Mesenchymal stem cell (in vitro differentiated cells and primary cell): ENCODE results near the gene PRKCA.

Experiments used
- DNase-seq: peaks from one replicate; pipeline ENCODE4 v3.0.0-alpha.2; 2013
- H2AFZ ChIP-seq: one replicate; pipeline ENCODE4 v1.6.1; 2013; ENCODE audit warnings: low read depth, mild to moderate bottlenecking, control low read depth, inconsistent platforms, low read length, moderate library complexity
- H2AK5ac ChIP-seq: 2 replicates; pipeline ENCODE4 v1.6.1; 2013; ENCODE audit warnings: low read length, moderate library complexity, mild to moderate bottlenecking, inconsistent platforms; ENCODE audit not compliant: severe bottlenecking
- H2BK120ac ChIP-seq: one replicate; pipeline ENCODE4 v1.6.1; 2013; ENCODE audit warnings: low read depth, mild to moderate bottlenecking, inconsistent platforms, low read length, moderate library complexity
- H2BK12ac ChIP-seq, 2 experiments: one replicate each; pipeline ENCODE4 v1.6.1; 2013; ENCODE audit warnings: inconsistent platforms in 2 of 2, low read length in 2 of 2, mild to moderate bottlenecking in 2 of 2, moderate library complexity in 2 of 2, control low read depth in 1 of 2
- H2BK15ac ChIP-seq: one replicate; pipeline ENCODE4 v1.6.1; 2013; ENCODE audit warnings: mild to moderate bottlenecking, low read depth, inconsistent platforms; ENCODE audit not compliant: poor library complexity, severe bottlenecking
- H2BK5ac ChIP-seq: 2 replicates; pipeline ENCODE4 v1.6.1; 2013; ENCODE audit warnings: low read depth, mild to moderate bottlenecking, low read length, control low read depth, inconsistent platforms; ENCODE audit not compliant: poor library complexity, severe bottlenecking
- H3K14ac ChIP-seq, 2 experiments: one replicate each; pipeline ENCODE4 v1.6.1; 2013; ENCODE audit warnings: inconsistent platforms in 2 of 2, low read length in 2 of 2, control low read depth in 1 of 2, mild to moderate bottlenecking in 1 of 2, moderate library complexity in 1 of 2
- H3K18ac ChIP-seq, 2 experiments: one replicate each; pipeline ENCODE4 v1.6.1; 2013; ENCODE audit warnings: inconsistent platforms in 2 of 2, low read length in 2 of 2, control low read depth in 1 of 2, low read depth in 1 of 2, mild to moderate bottlenecking in 1 of 2
- H3K23ac ChIP-seq, 2 experiments: one replicate each; pipeline ENCODE4 v1.6.1; 2013; ENCODE audit warnings: inconsistent platforms in 2 of 2, low read length in 2 of 2, mild to moderate bottlenecking in 2 of 2, moderate library complexity in 2 of 2, control low read depth in 1 of 2
- H3K27ac ChIP-seq: 2 replicates; pipeline ENCODE4 v1.5.1; 2013; ENCODE audit warnings: mild to moderate bottlenecking, moderate library complexity, low read length, control low read depth, inconsistent platforms; ENCODE audit not compliant: poor library complexity, severe bottlenecking
- H3K27me3 ChIP-seq, 2 experiments: 2 replicates each; pipeline versions ENCODE4 v1.6.1 to v1.7.0; 2013; ENCODE audit warnings: low read length in 2 of 2, mild to moderate bottlenecking in 2 of 2, moderate library complexity in 2 of 2, control low read depth in 1 of 2, inconsistent platforms in 1 of 2; ENCODE audit not compliant: control insufficient read depth in 1 of 2, insufficient read depth in 1 of 2
- H3K36me3 ChIP-seq, 2 experiments: 2 replicates each; pipeline versions ENCODE4 v1.6.1 to v1.7.0; 2013; ENCODE audit warnings: low read length in 2 of 2, control low read depth in 1 of 2, inconsistent platforms in 1 of 2, low read depth in 1 of 2, mild to moderate bottlenecking in 1 of 2; ENCODE audit not compliant: insufficient read depth in 2 of 2, control insufficient read depth in 1 of 2
- H3K4ac ChIP-seq, 2 experiments: one replicate each; pipeline ENCODE4 v1.6.1; 2013; ENCODE audit warnings: inconsistent platforms in 2 of 2, low read length in 2 of 2, mild to moderate bottlenecking in 2 of 2, moderate library complexity in 2 of 2, control low read depth in 1 of 2, low read depth in 1 of 2
- H3K4me1 ChIP-seq: 2 replicates; pipeline ENCODE4 v1.6.1; 2013; ENCODE audit warnings: low read depth, low read length, control low read depth; ENCODE audit not compliant: control insufficient read depth, insufficient read depth
- H3K4me2 ChIP-seq: 2 replicates; pipeline ENCODE4 v1.6.1; 2013; ENCODE audit warnings: low read length, mild to moderate bottlenecking, inconsistent platforms; ENCODE audit not compliant: poor library complexity, severe bottlenecking
- H3K4me3 ChIP-seq, 2 experiments: 2 replicates each; pipeline versions ENCODE4 v1.5.1 to v1.7.0; 2013; ENCODE audit warnings: low read length in 2 of 2, mild to moderate bottlenecking in 2 of 2, control low read depth in 1 of 2, low read depth in 1 of 2; ENCODE audit not compliant: insufficient read depth in 1 of 2
- H3K79me1 ChIP-seq: replicated peaks from 2 replicates; pipeline ENCODE4 v1.6.1; 2013; ENCODE audit warnings: mild to moderate bottlenecking, control low read depth, low read length, inconsistent platforms; ENCODE audit not compliant: poor library complexity, severe bottlenecking
- H3K9ac ChIP-seq: 2 replicates; pipeline ENCODE4 v1.7.0; 2013; ENCODE audit warnings: mild to moderate bottlenecking, low read length, moderate library complexity
- H3K9me3 ChIP-seq: 2 replicates; pipeline ENCODE4 v1.7.0; 2013; ENCODE audit warnings: mild to moderate bottlenecking, low read length; ENCODE audit not compliant: control insufficient read depth
- H4K8ac ChIP-seq: one replicate; pipeline ENCODE4 v1.6.1; 2013; ENCODE audit warnings: inconsistent platforms, mild to moderate bottlenecking, low read length, moderate library complexity
- H4K91ac ChIP-seq: one replicate; pipeline ENCODE4 v1.6.1; 2013; ENCODE audit warnings: mild to moderate bottlenecking, low read length, inconsistent platforms
- whole genome bisulfite sequencing: methylation state at CpG from one replicate; pipeline ENCODE4 v1.1.7; 2013; ENCODE audit warnings: mixed read lengths; 5-methylcytosine and 5-hydroxymethylcytosine counted together

Gene PRKCA

DNA sequence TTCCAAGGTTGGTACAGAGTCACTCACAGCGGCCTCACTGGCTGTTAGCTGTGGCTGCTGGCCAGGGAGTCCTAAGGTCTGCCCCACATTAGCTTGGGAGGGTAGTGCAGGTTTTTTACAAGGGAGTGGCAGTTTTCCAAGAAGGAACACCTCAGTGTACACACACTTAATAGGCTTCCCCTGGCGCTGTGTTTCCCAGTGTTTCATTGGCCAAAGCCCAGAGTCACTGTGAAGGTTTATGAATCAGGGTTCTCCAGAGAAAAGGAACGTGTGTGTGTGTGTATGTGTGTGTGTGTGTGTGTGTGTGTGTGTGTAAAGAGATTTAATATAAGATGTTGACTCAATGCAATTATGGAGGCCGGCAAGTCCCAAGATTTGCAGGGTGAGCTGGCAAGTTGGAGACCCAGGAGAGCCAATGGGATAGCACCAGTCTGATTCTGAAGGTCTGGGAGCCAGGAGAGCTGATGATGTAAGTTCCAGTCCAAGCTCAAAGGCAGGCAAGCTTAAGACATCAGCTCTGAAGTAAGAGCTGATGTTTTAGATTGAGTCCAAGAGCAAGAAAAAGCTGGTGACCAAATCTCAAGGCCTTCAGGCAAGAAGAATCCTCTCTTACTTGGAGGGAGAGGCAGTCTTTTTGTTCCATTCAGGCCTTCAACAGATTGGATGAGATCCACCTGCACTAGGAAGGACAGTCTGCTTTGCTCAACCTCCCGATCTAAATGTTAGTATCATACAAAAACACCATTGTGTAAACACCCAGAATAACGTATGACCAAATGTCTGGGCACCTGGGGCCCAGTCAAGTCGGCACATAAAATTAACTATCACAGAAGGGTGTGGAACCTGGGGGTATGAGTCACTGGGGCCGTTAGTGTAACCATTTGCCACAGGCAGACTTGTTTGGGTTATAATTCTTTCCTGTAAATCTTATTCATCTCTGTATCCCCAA is 206.8 kb downstream of the PRKCA start:
- H3K9ac ChIP-seq, result peak overlapping the region; percentile 52
- WGBS, result 49% methylated on average over 7 of the region's 8 CpGs

GRCh38 chr17:66509926-66510325 is 207.5 kb downstream of the PRKCA start:
- Histone ChIP-seq H3K27me3 (no peaks in the 10 kb centered on the region), H3K4me1 (peaks cover 6% of the 10 kb centered on the region), H2AK5ac (no peak overlapping the region), H2BK15ac (no peak overlapping the region), H3K4ac (no peak overlapping the region), H4K91ac (no peak overlapping the region), H2BK5ac (no peak overlapping the region), H3K4me3 (no peak overlapping the region), H3K4me2 (no peak overlapping the region), H3K27ac (peak overlapping the region; percentile 1), H3K23ac (no peak overlapping the region), H4K8ac (no peak overlapping the region), H3K36me3 (no peaks in the 10 kb centered on the region), H2BK120ac (no peak overlapping the region), H3K9me3 (no peaks in the 10 kb centered on the region), H3K18ac (no peak overlapping the region), H3K9ac (peak overlapping the region; percentile 52), H3K14ac (no peak overlapping the region), H3K79me1 (peaks cover 23% of the 10 kb centered on the region), H2AFZ (no peak overlapping the region), H2BK12ac (no peak overlapping the region)
- WGBS, result 95% methylated on average over 2 of the region's 3 CpGs
- DNase-seq, result no peak

More for the DNA sequence above, 206.8 kb downstream of the PRKCA start:
- Histone ChIP-seq H3K23ac (peak overlapping the region in 1 of 2 experiments; percentile 46), H3K79me1 (peaks cover 20% of the 10 kb centered on the region), H3K14ac (no peak overlapping the region), H2AFZ (no peak overlapping the region), H3K4me1 (peaks cover 6% of the 10 kb centered on the region), H3K4me2 (no peak overlapping the region), H2AK5ac (peak overlapping the region; percentile 57), H3K27me3 (no peaks in the 10 kb centered on the region), H3K27ac (peak overlapping the region; percentile 2), H2BK15ac (no peak overlapping the region), H4K91ac (no peak overlapping the region), H2BK120ac (no peak overlapping the region), H3K36me3 (no peaks in the 10 kb centered on the region), H3K4ac (peak overlapping the region; percentile 17 to 47), H2BK12ac (peak overlapping the region; percentile 73 to 91), H3K18ac (peak overlapping the region in 1 of 2 experiments; percentile 77), H3K4me3 (no peak overlapping the region), H3K9me3 (no peaks in the 10 kb centered on the region), H2BK5ac (no peak overlapping the region), H4K8ac (no peak overlapping the region)
- peak; percentile 88 for DNase-seq

GRCh38 chr17:66511135-66511534 is 208.7 kb downstream of the PRKCA start:
- H2BK120ac ChIP-seq, result no peak overlapping the region
- 96% methylated on average over 2 of the region's 3 CpGs for WGBS
- H2AK5ac ChIP-seq, result no peak overlapping the region

DNA sequence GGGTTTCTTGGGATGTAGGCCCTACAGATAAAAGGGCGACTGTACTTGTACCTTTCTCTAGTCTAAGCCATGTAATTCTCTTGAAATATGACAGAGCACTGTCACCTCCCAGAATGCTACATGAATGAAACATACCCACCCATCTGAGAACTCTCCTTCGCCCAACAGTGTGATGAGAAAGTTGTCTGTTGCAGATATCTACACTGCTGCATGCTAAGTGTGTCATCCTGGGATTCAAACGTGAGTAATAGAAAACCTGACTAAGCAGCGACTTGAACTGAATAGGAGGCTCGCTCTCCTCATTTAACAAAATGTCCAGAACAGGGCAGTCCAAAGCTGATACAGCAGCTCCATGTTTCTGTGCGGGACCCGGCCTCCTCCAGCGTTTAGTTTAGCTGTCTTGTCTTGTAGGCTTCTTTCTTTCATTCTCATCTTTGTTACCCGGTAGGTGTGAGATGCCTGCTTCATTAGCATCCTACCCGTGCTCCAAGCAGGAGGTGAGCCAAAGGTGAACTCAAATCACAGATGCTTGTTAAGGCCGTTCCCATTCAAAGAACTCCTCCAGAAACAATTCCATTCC is 211.9 kb downstream of the PRKCA start:
- no peak overlapping the region for H2BK12ac ChIP-seq
- H3K9ac ChIP-seq, result no peak overlapping the region
- H2BK120ac ChIP-seq, result no peak overlapping the region
- H3K9me3 ChIP-seq, result no peaks in the 10 kb centered on the region
- no peak overlapping the region for H2AFZ ChIP-seq
- H2BK5ac ChIP-seq, result no peak overlapping the region
- H3K4me3 ChIP-seq, result no peak overlapping the region
- H3K23ac ChIP-seq, result no peak overlapping the region
- no peaks in the 10 kb centered on the region for H3K27me3 ChIP-seq
- peak; percentile 40 for DNase-seq
- no peak overlapping the region for H3K4me2 ChIP-seq
- no peak overlapping the region for H3K14ac ChIP-seq
- H4K91ac ChIP-seq, result no peak overlapping the region
- H3K79me1 ChIP-seq, result peaks cover 31% of the 10 kb centered on the region
- H2BK15ac ChIP-seq, result no peak overlapping the region
- no peak overlapping the region for H4K8ac ChIP-seq
- H3K4ac ChIP-seq, result no peak overlapping the region
- no peak overlapping the region for H3K27ac ChIP-seq
- H3K18ac ChIP-seq, result no peak overlapping the region
- no peaks in the 10 kb centered on the region for H3K36me3 ChIP-seq
- peaks cover 2% of the 10 kb centered on the region for H3K4me1 ChIP-seq
- 73% methylated on average over 11 of the region's 11 CpGs for WGBS
- H2AK5ac ChIP-seq, result no peak overlapping the region

More at GRCh38 chr17:66511135-66511534, 208.7 kb downstream of the PRKCA start:
- Histone ChIP-seq H3K79me1 (peaks cover 24% of the 10 kb centered on the region), H2BK12ac (no peak overlapping the region), H2AFZ (no peak overlapping the region), H3K4me2 (no peak overlapping the region), H3K4me3 (no peak overlapping the region), H3K4ac (no peak overlapping the region), H3K9ac (no peak overlapping the region), H3K36me3 (no peaks in the 10 kb centered on the region), H3K27ac (no peak overlapping the region), H3K4me1 (peaks cover 6% of the 10 kb centered on the region), H3K14ac (no peak overlapping the region), H3K27me3 (no peaks in the 10 kb centered on the region), H2BK15ac (no peak overlapping the region), H4K8ac (no peak overlapping the region), H4K91ac (no peak overlapping the region), H3K18ac (no peak overlapping the region), H2BK5ac (no peak overlapping the region), H3K9me3 (no peaks in the 10 kb centered on the region), H3K23ac (no peak overlapping the region)
- no peak for DNase-seq
